SK-N-MC (cell line): Measurements from ENCODE around the gene RELL1.

Source experiments
- EZH2 ChIP-seq: fragments of 200-600 bp; sonication (generic); IDR thresholded peaks from one replicate; pipeline ENCODE4 v1.6.1; 2017; ENCODE audit warnings: antibody characterized with exemption
- FOXP2 ChIP-seq: optimal IDR thresholded peaks from 2 replicates; pipeline ENCODE3; 2011; ENCODE audit warnings: mild to moderate bottlenecking, moderate library complexity; ENCODE audit not compliant: insufficient read depth; ENCODE audit errors: extremely low read length, control extremely low read depth

DNA sequence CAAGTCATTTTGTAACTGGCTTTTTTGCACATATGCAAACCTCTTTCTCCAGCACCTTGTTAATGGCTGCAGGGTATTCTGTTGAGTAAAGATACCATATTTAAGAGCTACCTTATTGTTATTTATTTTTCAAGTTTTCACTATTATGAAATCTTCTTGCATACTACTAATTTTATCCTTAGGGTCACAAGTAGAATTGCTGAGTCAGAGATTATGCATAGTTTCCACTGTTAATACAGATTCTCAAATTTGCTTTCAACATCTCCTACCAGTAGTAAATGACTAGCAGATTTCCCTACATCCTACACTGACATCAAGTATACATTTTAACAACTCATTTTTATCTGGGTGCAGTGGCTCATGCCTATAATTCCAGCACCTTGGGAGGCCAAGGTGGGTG, 112.6 kb downstream of the RELL1 start:
- TF ChIP-seq EZH2 (no peak), FOXP2 (no peak)
